ENCODE data around the gene DNAH14.

DNA sequence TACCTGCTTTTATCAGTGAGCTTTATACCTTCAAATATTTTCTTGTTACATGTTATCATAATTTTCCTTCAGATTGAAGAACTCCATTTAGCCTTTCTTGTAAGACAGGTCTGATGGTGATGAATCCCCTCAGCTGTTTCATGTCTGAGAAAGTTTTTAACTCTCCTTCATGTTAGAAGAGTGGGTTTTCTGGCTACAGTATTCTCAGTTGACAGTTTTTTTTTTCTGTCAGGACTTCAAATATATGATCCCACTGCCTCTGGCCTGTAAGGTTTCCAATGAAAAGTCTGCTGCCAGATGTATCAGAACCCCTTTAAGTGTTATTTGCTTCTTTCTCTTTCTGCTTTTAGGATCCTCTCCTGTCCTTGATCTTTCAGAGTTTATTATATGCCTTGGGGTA is 250.2 kb downstream of the DNAH14 start:
- TF ChIP-seq ZNF433 (tag by site-specific recombination; IDR thresholded peaks at IDR 0.05; ENCODE audit: low read depth) (no peak), ZNF785 (tag by site-specific recombination; IDR thresholded peaks at IDR 0.05) (no peak), CTCF (tag by site-specific recombination; IDR thresholded peaks at IDR 0.05) (no peak), YY1 (tag by site-specific recombination; IDR thresholded peaks at IDR 0.05) (no peak), ZNF211 (tag by site-specific recombination; IDR thresholded peaks at IDR 0.05; ENCODE audit: low read depth) (no peak)
